ENCODE data around the gene GALNT7.

The GALNT7 gene

GRCh38 chr4:173230062-173230461 lies 61.5 kb downstream of the GALNT7 start:
- Histone ChIP-seq H3K9me3 (ENCODE audit: control insufficient read depth, low read length) (no peaks in the 10 kb centered on the region), H3K27ac (no peak overlapping the region), H3K4me3 (ENCODE audit: low read depth, low read length) (no peak overlapping the region), H3K36me3 (ENCODE audit: control insufficient read depth, insufficient read depth, low read length) (no peaks in the 10 kb centered on the region), H3K9ac (no peak overlapping the region), H3K27me3 (ENCODE audit: control insufficient read depth, insufficient read depth, low read length) (no peaks in the 10 kb centered on the region), H3K4me1 (no peaks in the 10 kb centered on the region), H3K4me2 (ENCODE audit: low read length) (no peak overlapping the region), H3K79me2 (no peaks in the 10 kb centered on the region), H2AFZ (no peak overlapping the region)
- TF ChIP-seq CTCF (IDR thresholded peaks at IDR 0.05): no peak

- H2AFZ ChIP-seq: no peak overlapping the region
- TF ChIP-seq CTCF (IDR thresholded peaks at IDR 0.05): peak; percentile 23
Observed at GRCh38 chr4:173231916-173232315, 63.3 kb downstream of the GALNT7 start.

GRCh38 chr4:173233857-173234256 lies 65.2 kb downstream of the GALNT7 start:
- H3K27me3 ChIP-seq (ENCODE audit: control insufficient read depth, insufficient read depth, low read length): no peaks in the 10 kb centered on the region
- TF ChIP-seq CTCF (IDR thresholded peaks at IDR 0.05): no peak
- no peak overlapping the region for H3K9ac ChIP-seq
- H3K4me1 ChIP-seq: no peaks in the 10 kb centered on the region
- no peaks in the 10 kb centered on the region for H3K79me2 ChIP-seq
- H3K4me2 ChIP-seq (ENCODE audit: low read length): no peak overlapping the region
- H3K9me3 ChIP-seq (ENCODE audit: control insufficient read depth, low read length): no peaks in the 10 kb centered on the region
- H2AFZ ChIP-seq: no peak overlapping the region
- no peak overlapping the region for H3K27ac ChIP-seq
- H3K4me3 ChIP-seq (ENCODE audit: low read depth, low read length): no peak overlapping the region
- no peaks in the 10 kb centered on the region for H3K36me3 ChIP-seq (ENCODE audit: control insufficient read depth, insufficient read depth, low read length)

More at GRCh38 chr4:173231916-173232315, 63.3 kb downstream of the GALNT7 start:
- H3K27ac ChIP-seq: no peak overlapping the region
- no peaks in the 10 kb centered on the region for H3K79me2 ChIP-seq
- H3K4me3 ChIP-seq (ENCODE audit: low read depth, low read length): no peak overlapping the region
- H3K4me1 ChIP-seq: no peaks in the 10 kb centered on the region
- no peak overlapping the region for H3K9ac ChIP-seq
- no peak overlapping the region for H3K4me2 ChIP-seq (ENCODE audit: low read length)
- H3K9me3 ChIP-seq (ENCODE audit: control insufficient read depth, low read length): no peaks in the 10 kb centered on the region
- H3K36me3 ChIP-seq (ENCODE audit: control insufficient read depth, insufficient read depth, low read length): no peaks in the 10 kb centered on the region
- H3K27me3 ChIP-seq (ENCODE audit: control insufficient read depth, insufficient read depth, low read length): no peaks in the 10 kb centered on the region

- Histone ChIP-seq H3K27ac (no peak overlapping the region), H3K27me3 (ENCODE audit: control insufficient read depth, insufficient read depth, low read length) (no peaks in the 10 kb centered on the region), H3K9me3 (ENCODE audit: control insufficient read depth, low read length) (no peaks in the 10 kb centered on the region), H2AFZ (no peak overlapping the region), H3K9ac (no peak overlapping the region), H3K36me3 (ENCODE audit: control insufficient read depth, insufficient read depth, low read length) (no peaks in the 10 kb centered on the region), H3K4me2 (ENCODE audit: low read length) (no peak overlapping the region), H3K79me2 (no peaks in the 10 kb centered on the region), H3K4me1 (peaks cover 3% of the 10 kb centered on the region), H3K4me3 (ENCODE audit: low read depth, low read length) (no peak overlapping the region)
- no peak for TF ChIP-seq CTCF (IDR thresholded peaks at IDR 0.05)
Observed at GRCh38 chr4:173235050-173235449, 66.4 kb downstream of the GALNT7 start.

- no peaks in the 10 kb centered on the region for H3K36me3 ChIP-seq (ENCODE audit: control insufficient read depth, insufficient read depth, low read length)
- H3K9me3 ChIP-seq (ENCODE audit: control insufficient read depth, low read length): no peaks in the 10 kb centered on the region
- no peak overlapping the region for H3K9ac ChIP-seq
- no peak overlapping the region for H3K27ac ChIP-seq
- H3K4me3 ChIP-seq (ENCODE audit: low read depth, low read length): no peak overlapping the region
- H3K27me3 ChIP-seq (ENCODE audit: control insufficient read depth, insufficient read depth, low read length): no peaks in the 10 kb centered on the region
- no peak overlapping the region for H3K4me2 ChIP-seq (ENCODE audit: low read length)
- peaks cover 3% of the 10 kb centered on the region for H3K4me1 ChIP-seq
- no peak for TF ChIP-seq CTCF (IDR thresholded peaks at IDR 0.05)
- H2AFZ ChIP-seq: no peak overlapping the region
- peaks cover 6% of the 10 kb centered on the region for H3K79me2 ChIP-seq
Observed at GRCh38 chr4:173236301-173236700, 67.7 kb downstream of the GALNT7 start.

Data from parathyroid adenoma (tissue), 2 donors.